HEK293T (cell line): ENCODE results near the gene MAPK1IP1L.

Experiments used
- BHLHE40 ChIP-seq: fragments of 450-650 bp; IDR thresholded peaks from 2 replicates; pipeline ENCODE4 v1.6.1; 2016; ENCODE audit warnings: mild to moderate bottlenecking, moderate library complexity, borderline replicate concordance
- CTBP1 ChIP-seq: fragments of 450-650 bp; IDR thresholded peaks from 2 replicates; pipeline ENCODE4 v1.6.1; 2016; ENCODE audit warnings: borderline replicate concordance
- ELF4 ChIP-seq: fragments of 450-650 bp; IDR thresholded peaks from 2 replicates; pipeline ENCODE4 v1.6.1; 2017; ENCODE audit warnings: antibody characterized with exemption
- FOXA1 ChIP-seq: fragments of 450-650 bp; IDR thresholded peaks from 2 replicates; pipeline ENCODE4 v1.6.1; 2016; ENCODE audit warnings: mild to moderate bottlenecking
- FOXK2 ChIP-seq: fragments of 450-650 bp; IDR thresholded peaks from 2 replicates; pipeline ENCODE4 v1.6.1; 2016; ENCODE audit warnings: mild to moderate bottlenecking
- FOXM1 ChIP-seq: fragments of 450-650 bp; IDR thresholded peaks from 2 replicates; pipeline ENCODE4 v1.6.1; 2017; ENCODE audit warnings: mild to moderate bottlenecking, borderline replicate concordance
- LEF1 ChIP-seq: fragments of 450-650 bp; IDR thresholded peaks from 2 replicates; pipeline ENCODE4 v1.6.1; 2017; ENCODE audit warnings: mild to moderate bottlenecking, borderline replicate concordance
- NFRKB ChIP-seq: fragments of 450-650 bp; IDR thresholded peaks from 2 replicates; pipeline ENCODE4 v1.6.1; 2016; ENCODE audit warnings: mild to moderate bottlenecking, moderate library complexity
- TARDBP ChIP-seq: fragments of 450-650 bp; IDR thresholded peaks from 2 replicates; pipeline ENCODE4 v1.6.1; 2016

DNA sequence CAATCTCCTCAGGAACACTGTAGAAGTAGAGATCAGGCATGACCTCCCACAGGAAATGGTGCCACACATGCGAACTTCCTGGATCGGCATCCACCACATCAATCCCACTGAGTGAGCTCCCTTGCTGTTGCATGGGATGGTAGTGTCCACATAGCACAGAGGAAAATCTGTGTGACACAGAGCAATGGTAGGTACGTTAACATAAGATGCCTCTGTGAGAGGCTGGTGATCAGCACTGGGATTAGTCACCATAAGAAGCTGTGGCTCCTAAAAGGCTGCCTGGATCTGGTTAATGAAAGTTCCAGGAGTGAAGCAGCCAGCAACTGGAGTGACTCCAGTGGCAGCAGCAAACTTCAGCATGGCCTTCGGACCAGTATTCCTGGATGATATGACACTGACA, 46.4 kb upstream of the MAPK1IP1L start:
- TF ChIP-seq BHLHE40 (no peak), FOXK2 (no peak), NFRKB (no peak), TARDBP (no peak), ELF4 (no peak), FOXM1 (no peak), LEF1 (no peak), FOXA1 (no peak), CTBP1 (no peak)
